ENCODE measurements around the gene PRPF39.

DNA sequence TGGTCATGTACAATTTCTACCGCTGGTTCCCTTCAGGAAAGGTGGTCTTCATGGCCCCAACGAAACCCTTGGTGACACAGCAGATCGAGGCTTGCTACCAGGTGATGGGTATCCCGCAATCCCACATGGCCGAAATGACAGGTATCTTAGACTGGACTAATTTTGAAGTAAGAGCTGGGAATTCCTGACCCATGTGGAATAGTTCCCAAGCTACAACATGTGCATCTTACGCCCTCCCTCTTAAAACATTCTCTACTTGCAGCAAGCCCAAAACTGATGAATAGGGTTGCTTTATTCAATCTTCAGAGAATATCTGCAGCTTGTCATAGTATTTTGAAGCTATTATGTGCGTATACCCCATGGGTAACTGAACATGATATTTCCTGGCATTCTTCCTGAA lies 52.5 kb downstream of the PRPF39 start:
- no peak for TF ChIP-seq CTCF (IDR thresholded peaks at IDR 0.05; ENCODE audit: low read depth, low read length)
- no peak for TF ChIP-seq POLR2A (IDR thresholded peaks at IDR 0.05; ENCODE audit: extremely low read depth, insufficient read length)
- TF ChIP-seq, protein P1, sequence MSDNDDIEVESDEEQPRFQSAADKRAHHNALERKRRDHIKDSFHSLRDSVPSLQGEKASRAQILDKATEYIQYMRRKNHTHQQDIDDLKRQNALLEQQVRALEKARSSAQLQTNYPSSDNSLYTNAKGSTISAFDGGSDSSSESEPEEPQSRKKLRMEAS (IDR thresholded peaks at IDR 0.05; ENCODE audit: low read depth, low read length): no peak
- no peak for TF ChIP-seq MYC (IDR thresholded peaks at IDR 0.05; ENCODE audit: low read depth, low read length)

Measured in NB4 (cell line).